Fibroblast of mammary gland (primary cell): ENCODE data around the gene EVC.

Source experiments
- DNase-seq: peaks from one replicate; pipeline ENCODE4 v3.0.0-alpha.2; 2010; ENCODE audit warnings: low read depth
- H3K4me3 ChIP-seq: 2 replicates; pipeline ENCODE4 v1.5.1; 2011; ENCODE audit warnings: low read depth, mild to moderate bottlenecking, low read length, moderate library complexity; ENCODE audit not compliant: control insufficient read depth
- TF ChIP-seq, protein P1 (sequence below): conservative IDR thresholded peaks from 2 replicates; pipeline ENCODE4 v1.5.1; 2011; ENCODE audit warnings: low read depth, low read length, inconsistent platforms; ENCODE audit not compliant: control insufficient read depth, insufficient read depth

The EVC gene

DNA sequence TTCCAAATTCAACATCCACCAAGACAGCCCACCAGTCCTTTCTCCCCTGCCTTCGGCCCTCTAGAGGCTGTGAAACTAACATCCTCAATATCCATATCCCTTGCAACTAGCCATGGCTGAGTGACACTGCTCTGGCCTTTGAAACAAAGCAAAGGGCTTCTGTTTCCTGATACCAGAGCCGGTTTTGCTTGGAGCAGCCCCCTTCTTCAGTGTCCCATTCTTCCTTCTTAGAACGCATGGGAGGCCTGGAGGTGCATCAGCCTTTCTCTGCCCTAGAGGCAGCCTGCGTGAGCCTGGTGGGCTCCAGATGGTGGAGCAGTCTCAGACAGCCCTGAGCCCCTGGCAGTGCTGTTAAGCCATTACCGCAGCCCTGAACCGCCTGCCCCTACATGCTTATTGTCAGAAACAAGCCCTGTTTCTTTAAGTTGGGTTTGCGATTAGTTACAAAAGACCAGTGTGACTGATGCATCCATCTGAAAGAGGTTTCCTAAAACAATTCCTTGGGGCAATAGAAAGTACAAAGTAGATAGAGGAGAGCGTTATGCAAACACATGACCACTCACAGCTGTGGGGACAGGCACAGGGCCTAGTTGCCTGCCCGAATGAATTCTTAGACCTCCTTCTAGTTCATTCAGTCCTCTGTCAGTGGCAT is 74.1 kb downstream of the EVC start:
- peak; percentile 60 for DNase-seq
- TF ChIP-seq, protein P1, sequence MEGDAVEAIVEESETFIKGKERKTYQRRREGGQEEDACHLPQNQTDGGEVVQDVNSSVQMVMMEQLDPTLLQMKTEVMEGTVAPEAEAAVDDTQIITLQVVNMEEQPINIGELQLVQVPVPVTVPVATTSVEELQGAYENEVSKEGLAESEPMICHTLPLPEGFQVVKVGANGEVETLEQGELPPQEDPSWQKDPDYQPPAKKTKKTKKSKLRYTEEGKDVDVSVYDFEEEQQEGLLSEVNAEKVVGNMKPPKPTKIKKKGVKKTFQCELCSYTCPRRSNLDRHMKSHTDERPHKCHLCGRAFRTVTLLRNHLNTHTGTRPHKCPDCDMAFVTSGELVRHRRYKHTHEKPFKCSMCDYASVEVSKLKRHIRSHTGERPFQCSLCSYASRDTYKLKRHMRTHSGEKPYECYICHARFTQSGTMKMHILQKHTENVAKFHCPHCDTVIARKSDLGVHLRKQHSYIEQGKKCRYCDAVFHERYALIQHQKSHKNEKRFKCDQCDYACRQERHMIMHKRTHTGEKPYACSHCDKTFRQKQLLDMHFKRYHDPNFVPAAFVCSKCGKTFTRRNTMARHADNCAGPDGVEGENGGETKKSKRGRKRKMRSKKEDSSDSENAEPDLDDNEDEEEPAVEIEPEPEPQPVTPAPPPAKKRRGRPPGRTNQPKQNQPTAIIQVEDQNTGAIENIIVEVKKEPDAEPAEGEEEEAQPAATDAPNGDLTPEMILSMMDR: peak; percentile 11
- H3K4me3 ChIP-seq: no peak overlapping the region

DNA sequence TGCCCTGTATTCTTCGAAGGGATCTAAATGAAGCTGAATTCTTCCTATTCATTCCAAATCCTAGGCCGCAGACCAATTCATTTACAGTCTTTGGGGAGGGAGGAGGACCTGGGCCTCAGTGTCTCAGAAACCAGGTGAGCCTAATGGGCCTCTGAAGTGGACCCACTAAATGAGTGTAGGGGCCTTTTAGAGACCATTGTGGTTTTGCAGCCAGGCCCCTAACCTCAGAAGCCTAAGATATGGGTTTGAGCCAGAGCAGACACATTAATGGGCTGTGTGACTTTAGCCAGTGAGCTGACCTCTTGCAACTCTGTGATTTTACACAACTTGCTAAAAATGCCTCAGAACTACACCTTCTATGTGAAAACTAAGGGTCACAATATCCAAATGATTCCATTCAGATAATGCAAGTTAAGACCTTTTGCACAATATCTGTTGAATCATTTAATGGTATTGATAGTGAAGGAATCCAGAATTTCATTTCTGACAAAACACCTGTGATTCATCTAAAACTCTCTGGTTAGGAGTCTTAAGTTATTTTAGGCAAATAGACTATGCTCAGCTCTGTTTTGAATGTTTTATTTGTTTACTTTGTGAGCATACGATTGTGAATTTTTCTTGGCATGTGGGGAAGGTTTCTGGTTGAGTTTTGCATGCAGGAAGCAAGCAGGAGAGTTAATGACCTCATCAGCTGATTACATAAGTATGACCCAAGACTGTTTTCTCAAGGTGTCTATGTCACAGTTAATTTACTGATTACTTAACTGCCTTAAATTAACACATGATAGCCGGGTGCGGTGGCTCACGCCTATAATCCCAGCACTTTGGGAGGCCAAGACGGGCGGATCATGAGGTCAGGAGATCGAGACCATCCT is 75.0 kb downstream of the EVC start:
- DNase-seq: peak; percentile 85
- H3K4me3 ChIP-seq: no peak overlapping the region
- TF ChIP-seq, protein P1: no peak

DNA sequence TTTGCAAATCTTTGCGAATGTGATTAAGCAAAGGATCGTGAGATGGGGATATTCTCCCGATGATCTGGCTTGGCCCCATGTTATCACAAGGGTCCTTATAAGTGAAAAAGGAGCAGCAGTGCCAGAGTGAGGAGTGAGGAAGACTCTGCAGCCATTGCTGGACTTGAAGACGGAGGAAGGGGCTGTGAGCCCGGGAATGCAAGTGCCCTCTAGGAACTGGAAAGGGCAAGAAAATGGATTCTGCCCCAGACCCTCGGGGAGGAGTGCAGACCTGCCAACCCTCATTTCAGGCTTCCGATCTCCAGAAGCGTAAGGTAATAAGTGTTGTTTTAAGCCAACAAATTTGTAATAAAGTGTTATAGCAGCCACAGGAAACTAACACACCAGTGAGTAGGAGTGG is 76.3 kb downstream of the EVC start:
- TF ChIP-seq, protein P1: no peak
- H3K4me3 ChIP-seq: no peak overlapping the region
- DNase-seq: no peak

DNA sequence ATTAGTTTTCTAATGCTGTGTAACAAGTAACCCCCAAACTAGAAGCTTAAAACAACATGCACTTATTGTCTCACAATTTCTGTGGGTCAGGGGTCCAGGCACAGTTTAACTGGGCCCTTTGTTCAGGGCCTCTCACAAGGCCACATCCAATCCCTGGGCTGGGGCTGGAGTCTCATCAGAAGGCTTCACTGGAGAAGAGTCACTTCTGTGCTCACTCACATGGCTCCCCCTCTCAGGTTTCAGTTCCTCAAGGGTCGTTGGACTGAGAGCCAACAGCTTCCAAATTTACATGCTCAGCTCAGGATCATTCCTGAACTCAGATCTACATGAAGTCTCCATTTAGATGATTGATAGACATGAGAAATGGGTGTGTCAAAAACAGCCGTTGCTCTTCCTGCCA is 77.1 kb downstream of the EVC start:
- TF ChIP-seq, protein P1: no peak
- H3K4me3 ChIP-seq: no peak overlapping the region
- no peak for DNase-seq

DNA sequence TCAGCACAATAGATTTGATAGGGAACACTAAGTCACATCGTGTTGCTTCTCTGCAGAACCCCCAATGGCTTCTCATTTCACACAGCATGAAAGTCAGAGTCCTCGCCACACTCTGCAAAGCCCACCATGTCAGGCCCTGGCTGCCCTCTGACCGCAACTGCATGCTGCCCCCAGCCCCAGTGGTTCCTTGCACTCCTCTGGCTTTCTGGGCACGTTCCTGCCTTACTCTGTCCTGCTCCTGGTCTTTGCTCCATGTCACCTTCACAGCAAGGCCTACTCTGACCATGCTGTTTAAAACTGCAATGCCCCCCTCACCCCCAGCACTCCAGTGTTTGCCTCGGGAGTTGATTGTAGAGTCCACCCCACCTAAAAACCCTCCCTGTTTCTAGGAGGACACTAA is 78.1 kb downstream of the EVC start:
- TF ChIP-seq, protein P1: no peak
- DNase-seq: no peak

DNA sequence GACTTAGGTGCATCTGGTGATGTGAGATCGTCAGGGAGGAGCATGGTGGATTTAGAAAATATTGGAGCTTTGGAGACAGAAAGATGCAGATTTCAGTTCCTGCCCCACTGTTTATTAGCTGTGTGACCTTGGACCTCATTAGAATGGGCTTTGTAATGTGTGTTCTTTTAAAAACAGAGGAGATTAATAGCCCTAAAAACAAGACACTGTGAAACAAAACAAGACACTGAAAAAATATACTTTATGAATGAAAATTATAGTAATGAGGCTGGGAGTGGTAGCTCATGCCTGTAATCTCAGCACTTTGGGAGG is 79.5 kb downstream of the EVC start:
- TF ChIP-seq, protein P1: no peak
- no peak overlapping the region for H3K4me3 ChIP-seq
- DNase-seq: no peak

More for the DNA sequence above, 78.1 kb downstream of the EVC start:
- H3K4me3 ChIP-seq: no peak overlapping the region
